HG03025 (cell line): ENCODE data around the gene FAM78A.
"Not testable (repeated sequence)": the region's sequence is repeated elsewhere in the genome, so short reads cannot be mapped to it uniquely, and the experiment has no call there.

Experiments used
- ATAC-seq: cut with Tn5 transposase; IDR thresholded peaks from one replicate; pipeline ENCODE4 v1.9.1; 2021; ENCODE audit warnings: mild to moderate bottlenecking, moderate library complexity; ENCODE audit not compliant: unreplicated experiment, low FRiP score

Gene FAM78A

GRCh38 chr9:131216806-131217205 lies 59.5 kb downstream of the FAM78A start:
- no peak for ATAC-seq

GRCh38 chr9:131214876-131215275 lies 61.4 kb downstream of the FAM78A start:
- no peak for ATAC-seq

DNA sequence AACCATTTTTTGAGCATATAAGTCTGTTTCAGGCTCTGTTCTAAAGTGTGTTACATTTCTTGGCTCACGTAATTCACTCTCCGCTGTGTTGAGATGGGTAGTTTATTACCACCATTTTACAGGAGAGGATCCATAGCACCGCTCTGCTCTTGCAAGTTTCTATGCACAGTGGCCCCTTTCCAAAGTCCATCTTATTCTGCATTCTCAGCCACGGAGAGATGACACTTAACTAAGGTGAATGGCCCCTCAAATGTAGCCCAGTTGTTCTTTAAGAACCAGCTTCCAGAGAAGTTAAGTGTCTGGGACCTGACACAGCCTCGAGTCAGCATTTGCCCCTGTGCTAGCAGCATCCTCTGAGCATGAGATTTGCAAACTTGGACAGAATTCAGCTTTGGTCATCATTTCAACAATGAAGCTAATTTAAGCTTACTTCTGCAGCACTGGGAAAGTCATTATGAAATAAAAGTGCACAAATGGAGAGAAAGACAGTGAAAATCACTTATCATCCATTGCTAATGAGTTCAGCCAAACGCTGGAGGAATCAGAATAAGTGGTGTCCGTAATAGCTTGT lies 61.9 kb downstream of the FAM78A start:
- ATAC-seq: no peak

GRCh38 chr9:131211920-131212319 lies 64.4 kb downstream of the FAM78A start:
- ATAC-seq: not testable (repeated sequence)
